MM.1S (cell line): ENCODE measurements around the gene RPS21.

ENCODE experiments used
- DNase-seq: peaks from one replicate; pipeline ENCODE4 v3.0.0-alpha.2; 2015
- H2AFZ ChIP-seq: fragments of 300-600 bp; sonication (generic); 2 replicates; pipeline ENCODE4 v1.6.0; 2016; ENCODE audit warnings: antibody characterized with exemption, low read length
- H3F3A ChIP-seq: fragments of 300-600 bp; sonication (generic); 2 replicates; pipeline ENCODE4 v1.6.1; 2016; ENCODE audit warnings: mild to moderate bottlenecking, antibody characterized with exemption, low read length, moderate library complexity, mixed read lengths; ENCODE audit not compliant: insufficient read depth
- H3K27ac ChIP-seq: fragments of 300-600 bp; sonication (generic); 2 replicates; pipeline ENCODE4 v1.5.1; 2016; ENCODE audit warnings: mild to moderate bottlenecking, low read length
- H3K27me3 ChIP-seq: fragments of 300-600 bp; sonication (generic); replicated peaks from 2 replicates; pipeline ENCODE4 v1.6.0; 2016; ENCODE audit warnings: low read length; ENCODE audit not compliant: insufficient read depth
- H3K36me3 ChIP-seq: fragments of 300-600 bp; sonication (generic); replicated peaks from 2 replicates; pipeline ENCODE4 v1.6.1; 2016; ENCODE audit warnings: mild to moderate bottlenecking, low read length, mixed read lengths; ENCODE audit not compliant: insufficient read depth
- H3K4me1 ChIP-seq: fragments of 300-600 bp; sonication (generic); 2 replicates; pipeline ENCODE4 v1.6.1; 2016; ENCODE audit warnings: low read length, mixed read lengths
- H3K4me2 ChIP-seq: fragments of 300-600 bp; sonication (generic); 2 replicates; pipeline ENCODE4 v1.6.0; 2016; ENCODE audit warnings: low read depth, low read length
- H3K4me3 ChIP-seq: fragments of 300-600 bp; sonication (generic); 2 replicates; pipeline ENCODE4 v1.5.1; 2016; ENCODE audit warnings: low read length, mixed read lengths
- H3K79me2 ChIP-seq: fragments of 300-600 bp; sonication (generic); 2 replicates; pipeline ENCODE4 v1.6.1; 2016; ENCODE audit warnings: mixed run types, low read length, mixed read lengths
- H3K9ac ChIP-seq: fragments of 300-600 bp; sonication (generic); 2 replicates; pipeline ENCODE4 v1.6.1; 2016; ENCODE audit warnings: low read length, mixed read lengths
- H3K9me2 ChIP-seq: fragments of 300-600 bp; sonication (generic); replicated peaks from 2 replicates; pipeline ENCODE4 v1.6.1; 2016; ENCODE audit warnings: mild to moderate bottlenecking, low read length, mixed read lengths; ENCODE audit not compliant: insufficient read depth
- H3K9me3 ChIP-seq: fragments of 300-600 bp; sonication (generic); replicated peaks from 2 replicates; pipeline ENCODE4 v1.6.1; 2016; ENCODE audit warnings: mild to moderate bottlenecking, low read length, mixed read lengths; ENCODE audit not compliant: insufficient read depth
- H4K20me1 ChIP-seq: fragments of 300-600 bp; sonication (generic); 2 replicates; pipeline ENCODE4 v1.6.1; 2016; ENCODE audit warnings: mild to moderate bottlenecking, low read length, moderate library complexity, mixed read lengths; ENCODE audit not compliant: insufficient read depth
- CTCF ChIP-seq: fragments of 300-600 bp; sonication (generic); IDR thresholded peaks from 2 replicates; pipeline ENCODE4 v1.5.1; 2016; ENCODE audit warnings: antibody characterized with exemption, low read length, mixed read lengths
- EZH2 ChIP-seq: fragments of 300-600 bp; sonication (generic); optimal IDR thresholded peaks from 2 replicates; pipeline ENCODE3; 2017; ENCODE audit warnings: low read depth, mild to moderate bottlenecking, antibody characterized with exemption, low read length, mixed read lengths
- EZH2phosphoT487 ChIP-seq: fragments of 300-600 bp; sonication (generic); IDR thresholded peaks from 2 replicates; pipeline ENCODE4 v1.6.1; 2018; ENCODE audit warnings: antibody characterized with exemption, low read length

The RPS21 gene

GRCh38 chr20:62347151-62347404, 39.8 kb upstream of the RPS21 start:
- Histone ChIP-seq H3K79me2 (no peaks in the 10 kb centered on the region), H3K4me1 (no peaks in the 10 kb centered on the region), H3K9me3 (no peaks in the 10 kb centered on the region), H3K27ac (no peak overlapping the region), H3K4me2 (no peak overlapping the region), H2AFZ (no peak overlapping the region), H3K4me3 (no peak overlapping the region), H3F3A (no peaks in the 10 kb centered on the region), H3K36me3 (no peaks in the 10 kb centered on the region; the same call in 1 of the 2 replicates), H3K9ac (no peak overlapping the region), H3K9me2 (no peaks in the 10 kb centered on the region), H3K27me3 (no peaks in the 10 kb centered on the region), H4K20me1 (no peaks in the 10 kb centered on the region)
- DNase-seq, result no peak
- no peak for TF ChIP-seq EZH2phosphoT487
- no peak for TF ChIP-seq CTCF
- no peak for TF ChIP-seq EZH2

- H3K79me2 ChIP-seq, result no peaks in the 10 kb centered on the region
- H4K20me1 ChIP-seq, result no peaks in the 10 kb centered on the region
- no peak overlapping the region for H3K4me2 ChIP-seq
- no peak overlapping the region for H3K9ac ChIP-seq
- H3K9me3 ChIP-seq, result no peaks in the 10 kb centered on the region
- H2AFZ ChIP-seq, result no peak overlapping the region
- no peaks in the 10 kb centered on the region for H3K9me2 ChIP-seq
- no peaks in the 10 kb centered on the region for H3K4me1 ChIP-seq
- no peaks in the 10 kb centered on the region for H3K27me3 ChIP-seq
- no peaks in the 10 kb centered on the region; the same call in 1 of the 2 replicates for H3K36me3 ChIP-seq
- no peak overlapping the region for H3K27ac ChIP-seq
- no peak for DNase-seq
- H3F3A ChIP-seq, result no peaks in the 10 kb centered on the region
- H3K4me3 ChIP-seq, result no peak overlapping the region
- no peak for TF ChIP-seq EZH2phosphoT487
- no peak for TF ChIP-seq CTCF
- no peak for TF ChIP-seq EZH2
These were observed 39.5 kb upstream of the RPS21 start for GRCh38 chr20:62347445-62347844.

GRCh38 chr20:62348604-62349003, 38.3 kb upstream of the RPS21 start:
- Histone ChIP-seq H3K4me3 (no peak overlapping the region), H3K79me2 (no peaks in the 10 kb centered on the region), H3K27me3 (no peaks in the 10 kb centered on the region), H3K9ac (no peak overlapping the region), H3K9me2 (no peaks in the 10 kb centered on the region), H3K4me1 (no peaks in the 10 kb centered on the region), H3K9me3 (no peaks in the 10 kb centered on the region), H4K20me1 (no peaks in the 10 kb centered on the region), H3F3A (no peaks in the 10 kb centered on the region), H3K27ac (no peak overlapping the region), H2AFZ (no peak overlapping the region), H3K36me3 (no peaks in the 10 kb centered on the region; the same call in 1 of the 2 replicates), H3K4me2 (no peak overlapping the region)
- no peak for DNase-seq
- no peak for TF ChIP-seq CTCF
- no peak for TF ChIP-seq EZH2phosphoT487
- TF ChIP-seq EZH2, result no peak
